HCT116 (cell line): ENCODE data around the gene ADARB1.

Source experiments
- CTCF ChIP-seq, 3 experiments: fragments of 200-600 bp in 1 of 3; sonication (generic) in 1 of 3; IDR thresholded peaks in 2 of 3; conservative IDR thresholded peaks in 1 of 3; 2 replicates each; pipeline ENCODE4 v1.5.1; 2012 to 2017; ENCODE audit warnings: low read depth in 2 of 3, low read length in 2 of 3, antibody characterized with exemption in 1 of 3, borderline replicate concordance in 1 of 3, control low read depth in 1 of 3, mild to moderate bottlenecking in 1 of 3, mixed read lengths in 1 of 3, mixed run types in 1 of 3, moderate library complexity in 1 of 3; ENCODE audit not compliant: insufficient read depth in 1 of 3
- EZH2 ChIP-seq: fragments of 200-600 bp; sonication (generic); IDR thresholded peaks from 2 replicates; pipeline ENCODE4 v1.6.1; 2017; ENCODE audit warnings: antibody characterized with exemption, mixed run types
- JUND ChIP-seq: IDR thresholded peaks from 2 replicates; pipeline ENCODE4 v1.6.1; 2012
- MAX ChIP-seq: IDR thresholded peaks from 2 replicates; pipeline ENCODE4 v1.6.1; 2012
- POLR2A ChIP-seq: IDR thresholded peaks from 2 replicates; pipeline ENCODE4 v1.7.0; 2011; ENCODE audit warnings: borderline replicate concordance; ENCODE audit not compliant: insufficient read depth, insufficient read length; ENCODE audit errors: extremely low read depth
- RAD21 ChIP-seq: IDR thresholded peaks from 2 replicates; pipeline ENCODE4 v1.6.1; 2012; ENCODE audit warnings: low read depth, mild to moderate bottlenecking
- SIN3A ChIP-seq: IDR thresholded peaks from 2 replicates; pipeline ENCODE4 v1.6.1; 2012; ENCODE audit warnings: low read depth
- YY1 ChIP-seq: IDR thresholded peaks from 2 replicates; pipeline ENCODE4 v1.6.1; 2011; ENCODE audit warnings: low read length, low read depth, moderate library complexity, mild to moderate bottlenecking; ENCODE audit not compliant: insufficient replicate concordance; ENCODE audit errors: extremely low read depth
- TF ChIP-seq, protein P1 (sequence below): IDR thresholded peaks from 2 replicates; pipeline ENCODE4 v1.6.1; 2011; ENCODE audit warnings: mild to moderate bottlenecking, low read length, moderate library complexity; ENCODE audit not compliant: insufficient replicate concordance; ENCODE audit errors: extremely low read depth

GRCh38 chr21:45226540-45227326 is 152.4 kb downstream of the ADARB1 start:
- TF ChIP-seq CTCF (IDR thresholded peaks at IDR 0.05 in 2 of 3, conservative IDR thresholded peaks at IDR 0.05 in 1 of 3; ENCODE audit: borderline replicate concordance in 1 of 3, insufficient read depth in 1 of 3, low read depth in 2 of 3, low read length in 2 of 3) (no peak), EZH2 (no peak), JUND (no peak), YY1 (no peak), POLR2A (no peak), RAD21 (no peak), SIN3A (no peak), MAX (no peak)
- TF ChIP-seq, protein P1, sequence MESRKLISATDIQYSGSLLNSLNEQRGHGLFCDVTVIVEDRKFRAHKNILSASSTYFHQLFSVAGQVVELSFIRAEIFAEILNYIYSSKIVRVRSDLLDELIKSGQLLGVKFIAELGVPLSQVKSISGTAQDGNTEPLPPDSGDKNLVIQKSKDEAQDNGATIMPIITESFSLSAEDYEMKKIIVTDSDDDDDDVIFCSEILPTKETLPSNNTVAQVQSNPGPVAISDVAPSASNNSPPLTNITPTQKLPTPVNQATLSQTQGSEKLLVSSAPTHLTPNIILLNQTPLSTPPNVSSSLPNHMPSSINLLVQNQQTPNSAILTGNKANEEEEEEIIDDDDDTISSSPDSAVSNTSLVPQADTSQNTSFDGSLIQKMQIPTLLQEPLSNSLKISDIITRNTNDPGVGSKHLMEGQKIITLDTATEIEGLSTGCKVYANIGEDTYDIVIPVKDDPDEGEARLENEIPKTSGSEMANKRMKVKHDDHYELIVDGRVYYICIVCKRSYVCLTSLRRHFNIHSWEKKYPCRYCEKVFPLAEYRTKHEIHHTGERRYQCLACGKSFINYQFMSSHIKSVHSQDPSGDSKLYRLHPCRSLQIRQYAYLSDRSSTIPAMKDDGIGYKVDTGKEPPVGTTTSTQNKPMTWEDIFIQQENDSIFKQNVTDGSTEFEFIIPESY, result no peak
